ENCODE results near the gene PLEKHG4B.
"Not testable (repeated sequence)": the region's sequence is repeated elsewhere in the genome, so short reads cannot be mapped to it uniquely, and the experiment has no call there.

PLEKHG4B gene

DNA sequence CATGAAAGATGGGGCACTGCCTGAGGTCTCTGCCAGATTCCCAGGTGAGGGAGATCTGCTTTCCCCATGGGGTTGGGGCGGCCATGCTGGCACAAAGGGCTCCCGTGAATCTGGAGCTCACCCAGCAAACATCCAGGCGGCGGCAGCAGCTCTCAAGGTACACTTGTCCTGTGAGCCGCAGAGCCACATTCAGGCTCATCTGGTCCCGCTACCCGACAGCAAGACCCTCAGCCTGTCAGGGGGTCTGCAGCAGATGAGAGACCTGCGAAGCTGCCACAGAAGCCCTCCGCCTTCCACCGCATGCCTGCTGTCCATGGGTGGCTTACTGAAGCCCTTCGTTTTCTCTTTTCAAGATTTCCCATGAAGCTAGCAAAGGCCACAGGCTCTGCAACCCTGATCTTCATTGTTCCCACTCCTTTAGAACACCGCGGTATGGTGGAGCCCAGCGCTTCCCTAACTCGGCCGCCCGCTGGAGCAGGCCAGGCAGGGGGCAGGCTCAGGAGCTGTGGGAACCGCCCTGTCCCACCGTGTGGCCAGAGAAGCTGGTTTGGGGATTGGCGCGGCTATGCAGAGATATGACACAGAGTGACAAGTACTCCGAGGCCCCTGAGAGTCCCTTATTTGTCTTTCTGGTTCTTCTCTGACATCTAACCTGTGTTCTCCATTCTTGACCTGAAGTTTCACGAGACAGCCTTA is 108.1 kb downstream of the PLEKHG4B start:
- DNase-seq (ENCODE audit: low read depth) = no peak

DNA sequence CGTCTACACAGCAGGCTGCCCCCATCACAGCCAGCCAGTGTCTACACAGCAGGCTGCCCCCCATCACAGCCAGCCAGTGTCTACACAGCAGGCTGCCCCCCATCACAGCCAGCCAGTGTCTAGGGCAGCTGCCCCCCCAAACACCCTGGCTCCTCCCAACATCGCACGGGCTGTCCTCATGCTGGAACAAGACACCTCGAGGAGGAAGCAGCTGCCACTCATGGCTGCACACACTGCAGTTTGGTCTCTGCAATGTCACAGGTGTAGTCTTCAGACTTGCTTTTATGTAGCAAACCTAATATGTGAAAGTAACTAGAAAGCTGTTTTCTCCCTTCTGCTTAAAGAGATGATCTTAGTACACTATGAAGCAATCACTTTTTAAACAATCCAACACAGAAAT is 109.0 kb downstream of the PLEKHG4B start:
- DNase-seq (ENCODE audit: low read depth) = no peak

DNA sequence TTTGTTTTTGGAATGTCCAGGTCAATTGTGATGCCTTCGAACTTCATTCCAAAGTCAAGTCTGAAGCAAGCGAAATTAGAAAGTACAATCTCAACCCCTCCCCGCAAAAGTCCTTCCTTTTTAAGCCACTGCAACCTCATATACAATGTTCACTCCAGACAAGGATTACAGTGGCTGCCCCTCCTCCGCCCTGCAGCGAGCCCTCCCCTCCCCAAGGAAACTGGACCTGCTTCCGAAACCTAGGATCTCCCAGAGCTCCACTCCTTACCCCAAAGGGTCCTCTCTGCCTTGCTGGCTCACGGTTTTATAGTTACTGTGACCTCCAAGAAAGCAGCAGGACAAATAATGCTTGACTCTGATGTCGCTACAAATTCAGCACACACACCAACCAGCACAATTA is 109.7 kb downstream of the PLEKHG4B start:
- DNase-seq (ENCODE audit: low read depth) = no peak

DNA sequence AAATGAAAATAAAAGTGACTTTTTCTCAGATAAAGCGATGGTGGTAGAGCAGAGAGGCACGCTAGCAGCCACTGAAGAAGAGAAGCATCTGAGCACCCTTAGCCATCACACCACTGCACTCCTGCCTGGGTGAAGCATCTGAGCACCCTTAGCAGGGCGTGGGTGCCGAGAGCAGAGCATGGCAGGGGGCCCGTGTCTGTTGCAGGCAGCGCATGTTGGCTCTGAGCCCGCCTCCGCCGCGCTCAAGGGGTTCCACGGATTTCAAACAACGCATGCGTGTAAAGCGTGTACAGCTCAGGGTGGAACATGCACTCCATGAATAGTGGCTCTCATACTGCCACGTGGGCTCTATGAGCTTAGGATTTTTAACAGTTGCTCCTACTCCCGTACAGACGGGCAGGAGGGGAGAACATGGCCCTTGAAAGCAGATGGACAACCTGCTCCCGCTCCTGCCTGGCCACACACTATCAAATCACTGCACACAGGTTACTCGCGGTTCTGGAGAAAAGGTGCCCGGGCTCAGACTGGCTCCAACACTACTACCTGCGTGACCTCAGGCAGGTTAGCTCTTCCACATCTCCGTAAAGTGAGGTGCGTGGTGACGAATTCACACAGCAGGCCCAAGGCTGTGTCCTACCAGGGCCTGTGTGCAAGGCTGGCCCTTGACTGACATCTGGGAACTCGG is 111.4 kb downstream of the PLEKHG4B start:
- no peak for DNase-seq (ENCODE audit: low read depth)

DNA sequence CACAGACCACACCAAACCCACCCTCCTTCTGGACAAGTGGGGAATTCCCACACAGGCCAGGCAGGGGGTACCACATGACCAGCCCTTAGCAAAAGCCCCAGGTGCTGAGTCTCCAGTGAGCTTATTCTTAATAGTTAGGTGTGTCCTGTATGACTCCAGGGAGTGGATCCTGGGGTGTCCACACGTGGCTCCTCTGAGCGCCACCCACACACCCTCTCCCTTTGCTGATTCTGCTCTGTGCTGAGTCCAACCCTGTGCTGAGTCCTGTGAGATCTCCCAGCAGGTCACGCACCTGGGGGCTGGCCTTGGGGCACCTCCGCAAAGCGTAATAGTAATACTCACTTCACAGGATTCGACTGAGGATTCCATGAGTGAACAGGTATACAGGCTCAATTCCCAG is 112.0 kb downstream of the PLEKHG4B start:
- no peak for DNase-seq (ENCODE audit: low read depth)

DNA sequence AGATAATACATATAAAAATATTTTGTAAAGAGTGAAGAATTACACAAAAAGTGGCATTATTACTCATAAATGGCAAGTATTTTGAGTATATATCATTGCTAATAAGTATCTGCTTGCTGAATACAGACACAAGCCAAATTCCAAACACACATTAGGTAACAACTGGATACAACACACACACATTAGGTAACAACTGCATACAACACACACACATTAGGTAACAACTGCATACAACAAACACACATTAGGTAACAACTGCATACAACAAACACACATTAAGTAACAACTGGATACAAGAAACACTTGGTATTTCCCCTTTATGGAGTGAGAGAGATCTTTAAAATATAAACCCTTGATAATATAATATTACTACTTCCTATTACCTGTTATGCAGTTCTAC is 112.5 kb downstream of the PLEKHG4B start:
- no peak for DNase-seq (ENCODE audit: low read depth)

DNA sequence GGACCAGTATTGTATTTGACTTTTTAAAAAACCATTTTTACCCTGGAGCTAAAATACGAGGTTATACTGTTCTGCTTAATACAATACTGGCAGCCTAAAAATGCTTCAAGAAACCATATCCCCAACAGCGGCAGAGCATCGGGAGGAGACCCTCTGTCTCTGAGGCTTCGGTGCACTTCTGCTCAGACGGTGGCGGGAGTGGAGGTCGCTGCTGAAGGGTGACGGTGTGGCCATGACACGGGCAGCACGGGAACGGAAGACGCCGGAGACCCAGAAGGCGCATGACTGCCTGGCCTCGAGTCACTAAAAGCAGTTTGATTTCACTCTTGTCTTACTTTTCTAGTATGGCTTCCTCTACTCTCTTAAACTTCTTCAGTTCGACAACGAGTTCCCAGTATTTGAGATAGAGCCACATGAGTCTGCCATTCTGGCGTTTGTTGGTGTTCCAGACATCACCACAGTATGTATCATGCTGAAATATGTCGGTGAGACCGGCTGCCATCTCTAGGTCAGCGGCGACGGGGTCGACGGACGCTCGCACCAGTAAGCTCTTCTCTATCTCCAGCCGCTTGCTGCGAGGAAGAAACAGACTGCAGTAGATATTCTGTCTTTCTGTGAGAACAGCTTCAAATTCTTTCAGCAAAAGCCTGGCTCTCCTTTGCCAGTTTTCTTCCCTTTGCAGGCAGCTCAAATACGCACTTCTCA is 113.2 kb downstream of the PLEKHG4B start:
- no peak for DNase-seq (ENCODE audit: low read depth)

DNA sequence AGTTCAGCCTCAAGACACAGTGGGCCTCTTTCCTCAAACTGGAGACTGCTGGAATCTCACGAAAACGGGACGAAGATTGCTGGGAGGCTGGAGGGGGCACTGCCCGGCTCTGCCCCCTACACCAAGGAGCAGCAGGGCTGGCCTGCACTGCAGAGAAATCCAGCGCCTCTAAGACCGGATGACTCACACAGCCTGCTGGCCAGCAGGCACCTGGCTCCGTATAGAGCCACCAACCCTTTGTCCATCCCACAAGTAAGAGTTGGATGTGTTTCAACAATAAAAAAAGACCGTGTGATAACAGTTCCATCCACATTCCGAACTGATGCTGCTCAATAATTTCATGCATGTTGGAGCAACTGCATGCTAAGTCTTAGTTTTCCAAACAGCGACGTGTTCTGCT is 114.4 kb downstream of the PLEKHG4B start:
- no peak for DNase-seq (ENCODE audit: low read depth)

DNA sequence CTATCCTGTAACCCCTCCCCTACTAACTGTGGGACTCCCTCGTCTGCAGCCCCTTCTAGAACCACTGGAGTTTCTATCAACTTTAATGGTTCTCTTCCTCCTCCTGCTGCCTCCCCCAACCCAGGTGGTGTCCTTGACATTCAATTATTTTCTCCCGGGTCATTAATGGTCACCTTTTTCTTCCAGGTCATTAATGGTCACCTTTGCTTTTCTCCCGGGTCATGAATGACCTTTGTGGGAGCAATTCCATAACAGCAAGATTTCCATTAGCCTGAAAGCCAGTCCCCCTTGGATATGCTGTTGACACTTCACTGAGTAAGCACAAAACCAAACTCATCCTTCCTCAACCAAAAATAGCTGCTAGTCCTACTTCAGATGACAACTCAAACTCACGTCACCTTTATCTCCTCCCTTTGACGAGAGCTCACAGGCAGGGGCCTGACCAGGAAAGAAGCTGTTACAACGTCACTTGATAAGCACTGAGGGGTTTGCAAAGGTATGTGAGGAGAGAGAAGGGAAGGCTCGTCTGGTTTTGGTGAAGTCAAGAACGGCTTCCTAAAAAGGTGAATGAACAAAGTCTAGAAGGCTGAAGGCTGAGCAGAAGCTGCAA is 115.1 kb downstream of the PLEKHG4B start:
- DNase-seq (ENCODE audit: low read depth) = no peak

DNA sequence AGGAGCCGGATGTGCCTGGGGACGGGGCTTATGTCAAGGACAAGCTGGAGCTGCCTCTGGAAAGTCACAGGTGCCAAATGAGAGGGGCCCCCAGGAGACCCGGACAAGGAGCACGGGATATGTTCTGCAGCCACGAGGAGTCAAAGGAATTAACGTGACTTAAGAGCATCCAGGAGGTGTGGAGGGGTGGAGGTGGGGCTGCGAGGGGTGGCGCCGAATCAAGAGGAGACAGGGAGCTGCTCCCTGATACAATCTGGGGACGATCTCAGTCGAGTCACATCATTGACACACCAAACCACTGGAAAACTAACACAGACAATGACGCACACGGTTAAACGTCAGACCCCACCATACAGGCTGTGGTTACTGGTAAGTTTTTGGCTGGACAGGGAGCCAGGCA is 115.6 kb downstream of the PLEKHG4B start:
- no peak for DNase-seq (ENCODE audit: low read depth)

DNA sequence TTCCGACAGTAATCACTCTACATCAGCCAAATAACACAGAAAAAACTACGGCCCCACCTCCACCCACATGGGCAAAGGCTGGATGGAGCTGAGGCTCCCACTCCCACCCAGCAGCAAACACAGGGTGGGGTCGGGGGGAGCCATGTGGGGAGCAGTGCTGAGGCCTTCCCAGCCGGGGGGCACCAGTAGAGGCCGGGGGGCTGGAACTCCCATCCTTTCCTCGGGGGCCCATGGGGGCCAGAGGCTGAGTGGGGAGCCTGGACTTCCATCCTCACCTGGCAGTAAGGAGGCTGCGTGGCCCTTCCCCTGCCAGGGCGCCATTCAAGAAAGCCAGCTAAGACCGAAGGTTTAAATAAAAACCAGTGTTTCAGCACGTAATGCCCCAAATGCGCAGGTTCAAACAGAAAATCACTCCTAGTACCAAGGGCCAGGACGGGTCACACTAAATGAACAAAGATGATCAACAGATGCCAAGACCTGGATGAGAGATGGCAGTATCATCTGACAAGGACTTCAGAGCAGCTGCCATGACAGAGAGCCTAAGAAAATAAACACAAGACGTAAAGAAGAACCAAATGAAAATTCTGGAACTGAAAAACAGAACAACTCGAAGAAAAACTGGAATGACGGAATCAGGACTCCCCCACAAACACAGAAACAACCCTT is 116.6 kb downstream of the PLEKHG4B start:
- DNase-seq (ENCODE audit: low read depth) = no peak

DNA sequence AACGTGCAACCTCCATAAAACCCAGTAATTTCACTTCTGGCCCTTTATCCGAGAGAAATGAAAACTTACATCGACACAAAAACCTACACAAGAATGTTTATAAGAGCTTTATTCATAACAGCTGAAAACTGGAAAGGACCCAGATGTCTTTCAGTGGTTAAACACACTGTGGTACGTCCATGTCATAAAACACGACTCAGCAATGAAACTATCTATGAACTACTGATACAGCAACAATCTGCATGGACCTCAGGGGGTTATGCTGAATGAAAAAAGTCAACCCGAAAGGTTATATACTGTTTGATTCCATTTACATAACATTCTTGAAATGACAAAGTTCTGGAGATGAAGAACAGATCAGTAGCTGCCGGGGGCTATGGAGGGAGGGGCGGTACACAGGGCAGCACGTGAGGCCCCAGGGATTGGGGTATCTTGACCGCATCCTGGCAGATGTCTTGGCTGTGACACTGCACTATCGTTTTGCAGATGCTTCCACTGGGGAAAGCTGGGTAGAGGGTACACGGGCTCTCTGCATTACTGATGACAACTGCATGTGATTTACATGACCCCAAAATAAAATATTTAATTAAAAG is 121.9 kb downstream of the PLEKHG4B start:
- DNase-seq (ENCODE audit: low read depth) = no peak

DNA sequence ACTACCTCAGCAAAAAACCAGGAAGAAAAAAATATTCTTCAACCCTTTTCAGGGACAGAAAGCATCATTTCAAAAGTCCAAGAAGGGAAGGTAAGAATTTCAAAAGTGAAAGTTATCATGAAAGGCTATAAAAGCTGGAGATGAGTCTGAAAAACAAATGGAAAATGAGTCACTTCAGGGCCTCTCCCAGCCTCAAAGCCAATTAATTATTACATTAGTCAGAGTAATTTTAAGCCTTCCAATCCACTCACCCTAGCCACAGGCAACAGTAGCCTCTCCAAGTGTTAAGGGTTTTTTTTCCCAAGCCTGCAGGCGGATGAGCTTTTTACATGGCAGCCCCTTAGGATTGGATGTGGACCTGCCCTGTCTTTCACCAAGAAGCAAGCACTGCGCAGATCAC is 123.3 kb downstream of the PLEKHG4B start:
- DNase-seq (ENCODE audit: low read depth) = not testable (repeated sequence)

DNA sequence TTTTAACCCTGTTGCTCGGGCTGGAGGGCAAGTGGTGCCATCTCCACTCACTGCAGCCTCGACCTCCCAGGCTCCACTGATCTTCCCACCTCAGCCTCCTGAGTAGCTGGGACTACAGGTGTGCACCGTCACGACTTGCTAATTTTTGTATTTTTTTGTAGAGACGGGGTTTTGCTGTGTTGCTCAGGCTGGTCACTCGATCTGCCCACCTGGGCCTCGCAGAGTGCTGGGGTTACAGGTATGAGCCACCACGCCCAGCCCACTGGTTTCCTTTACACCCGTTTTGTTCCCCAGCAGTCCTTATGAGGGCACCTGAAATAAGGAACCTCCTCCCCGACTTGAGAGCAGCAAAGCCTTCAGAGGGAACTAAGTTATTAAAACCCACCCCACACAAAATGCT is 124.1 kb downstream of the PLEKHG4B start:
- not testable (repeated sequence) for DNase-seq (ENCODE audit: low read depth)

DNA sequence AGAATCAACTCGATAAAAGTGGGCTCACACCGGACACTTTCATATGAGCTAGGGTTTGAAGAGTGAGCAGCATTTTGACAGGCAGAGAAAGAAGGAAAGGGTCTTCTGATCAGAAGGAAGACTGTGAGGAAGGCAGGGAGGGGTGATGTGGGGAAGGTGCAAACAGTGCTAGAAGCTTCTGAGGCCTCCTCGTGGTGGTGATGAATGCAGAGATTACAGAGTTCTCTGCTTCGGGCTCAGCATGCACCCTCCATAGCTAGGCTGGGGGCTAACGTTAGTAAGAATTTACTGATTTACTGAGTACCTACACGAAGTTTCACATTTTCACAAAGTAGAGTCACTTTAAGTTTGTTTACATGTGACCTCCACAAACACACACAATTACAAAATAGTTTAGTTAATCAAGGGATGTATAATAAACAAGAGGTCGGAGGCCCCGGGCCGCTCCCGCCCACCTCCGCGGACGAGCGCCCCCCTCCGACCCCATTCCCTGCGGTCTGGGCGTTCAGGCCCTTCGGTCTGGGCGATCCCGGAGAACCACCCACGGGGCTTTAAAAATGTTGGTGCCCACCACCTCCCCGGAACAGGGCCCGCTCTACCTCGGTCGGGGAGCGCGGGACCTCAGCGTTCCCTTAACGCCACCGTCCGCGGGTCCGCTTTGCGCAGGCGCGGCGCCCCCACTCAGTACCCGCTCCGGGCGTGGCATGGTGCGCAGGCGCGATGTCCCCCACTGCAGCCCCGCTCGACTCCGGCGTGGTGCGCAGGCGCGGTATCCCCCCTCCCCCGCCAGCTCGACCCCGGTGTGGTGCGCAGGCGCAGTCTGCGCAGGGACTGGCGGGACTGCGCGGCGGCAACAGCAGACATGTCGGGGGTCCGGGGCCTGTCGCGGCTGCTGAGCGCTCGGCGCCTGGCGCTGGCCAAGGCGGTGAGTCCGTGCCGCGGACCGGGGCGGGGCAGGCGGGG is 125.8 kb downstream of the PLEKHG4B start, which contains the start of the genes CCDC127 and SDHA:
Gene CCDC127 (minus strand): TSS at position 660 of the 963 bp plus-strand sequence. CDS start 1,304 bp downstream, outside the sequence.
Gene SDHA (plus strand): TSS at position 827 of the 963 bp plus-strand sequence. CDS start 36 bp downstream, at position 863.
- DNase-seq (ENCODE audit: low read depth) = peak; percentile 97

DNA sequence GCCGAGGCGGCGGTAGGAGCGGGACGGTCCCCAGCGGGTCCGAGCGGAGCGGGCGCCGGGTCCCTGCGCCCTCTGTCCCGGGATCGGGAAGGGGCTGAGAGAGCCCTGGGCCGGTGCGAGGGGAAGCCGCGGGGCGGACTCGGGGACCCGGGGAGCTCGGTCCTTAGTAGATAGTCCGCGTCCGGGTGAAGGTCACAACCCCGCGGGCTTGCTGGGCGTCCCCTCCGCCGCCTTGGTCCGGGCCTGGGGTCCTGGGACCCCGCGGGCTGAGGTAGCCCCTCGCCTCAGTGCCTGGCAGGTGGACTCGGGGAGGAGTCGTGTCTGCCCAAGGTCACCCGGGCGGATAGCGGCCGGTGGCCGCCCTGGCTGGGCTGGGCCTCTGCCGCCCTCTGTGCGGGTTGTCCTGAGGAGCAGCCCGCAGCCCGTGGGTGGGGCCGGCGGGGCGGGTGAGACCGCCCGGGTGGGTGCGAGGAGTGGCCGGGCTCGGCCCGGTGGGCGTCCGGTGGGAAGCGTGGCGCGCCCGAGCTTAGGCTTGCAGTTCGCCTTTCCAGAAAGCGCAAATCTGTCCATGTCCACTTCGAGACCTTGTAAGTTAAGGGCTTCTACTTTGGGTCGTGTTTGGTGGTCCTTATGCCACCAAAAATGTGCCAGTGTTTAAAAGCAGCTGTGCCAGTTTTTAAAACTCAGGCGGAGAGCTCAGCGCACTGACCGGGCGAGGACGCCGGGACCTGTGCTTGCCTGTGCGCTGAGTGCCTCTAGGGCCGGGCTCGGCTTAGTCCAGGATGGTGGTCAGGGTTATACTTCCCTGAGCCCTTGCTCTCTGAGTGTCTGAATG is 126.7 kb downstream of the PLEKHG4B start:
- DNase-seq (ENCODE audit: low read depth) = no peak

DNA sequence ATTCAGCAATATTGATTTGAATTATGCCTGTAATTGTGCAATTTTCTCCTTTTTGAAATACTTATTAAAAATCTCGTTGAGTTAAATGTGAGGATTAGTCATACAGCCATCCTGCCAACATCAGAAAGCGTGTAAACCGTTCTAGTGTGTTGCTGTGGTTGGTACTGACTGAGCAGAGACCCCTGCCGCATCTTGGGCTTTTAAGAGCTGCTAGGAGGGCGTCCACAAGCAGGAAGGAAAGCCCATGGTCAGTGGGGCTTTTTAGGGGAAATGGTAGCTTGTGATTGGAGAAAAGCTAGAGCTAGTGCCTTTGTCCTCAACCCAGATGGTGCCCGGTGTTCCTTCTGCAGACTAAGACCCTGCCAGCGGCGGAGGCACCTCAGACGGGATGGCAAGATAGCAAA is 127.5 kb downstream of the PLEKHG4B start:
- DNase-seq (ENCODE audit: low read depth) = no peak

DNA sequence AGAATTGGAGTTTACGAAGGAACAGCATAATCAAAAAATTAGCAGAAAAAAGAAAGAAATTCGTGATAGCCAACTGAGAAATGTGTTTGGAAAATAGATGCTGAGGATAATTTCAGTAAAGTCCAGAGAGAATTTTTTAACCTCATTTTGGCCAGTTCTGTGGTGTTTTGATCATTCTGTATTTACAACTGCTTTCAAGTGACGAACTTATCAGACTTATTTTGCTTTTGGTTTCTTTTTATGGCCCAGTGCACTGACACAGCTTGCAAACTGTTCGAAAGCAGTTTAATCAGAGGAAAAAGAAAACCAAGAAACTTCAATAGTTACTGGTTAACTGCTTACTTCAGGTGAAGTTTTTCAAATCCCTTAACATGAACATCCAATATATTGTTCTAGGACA is 128.0 kb downstream of the PLEKHG4B start:
- DNase-seq (ENCODE audit: low read depth) = no peak

Data from T follicular helper cell (primary cell).